ENCODE data around the gene TTC16.

The TTC16 gene

DNA sequence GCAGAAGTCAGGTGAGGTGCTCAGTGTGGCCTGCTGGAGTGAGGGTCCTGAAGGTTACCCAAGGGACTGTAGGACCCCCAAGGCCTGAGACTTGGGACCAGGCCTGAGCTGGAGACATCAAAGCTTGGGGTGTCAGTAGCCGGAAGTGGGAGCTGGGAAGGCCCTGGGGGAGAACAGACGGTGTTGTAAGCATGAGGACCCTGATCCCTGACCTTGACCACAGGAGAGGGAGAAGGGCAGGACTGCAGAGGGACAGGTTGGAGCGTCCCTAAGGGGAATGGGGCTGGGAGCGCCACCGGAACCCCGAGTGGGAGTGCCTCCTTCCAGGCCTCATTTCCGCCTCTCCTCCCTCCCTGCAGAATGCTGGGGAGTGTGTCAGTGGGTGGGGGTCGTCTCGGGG lies 533 bp downstream of the TTC16 start:
- TF ChIP-seq, protein P1, sequence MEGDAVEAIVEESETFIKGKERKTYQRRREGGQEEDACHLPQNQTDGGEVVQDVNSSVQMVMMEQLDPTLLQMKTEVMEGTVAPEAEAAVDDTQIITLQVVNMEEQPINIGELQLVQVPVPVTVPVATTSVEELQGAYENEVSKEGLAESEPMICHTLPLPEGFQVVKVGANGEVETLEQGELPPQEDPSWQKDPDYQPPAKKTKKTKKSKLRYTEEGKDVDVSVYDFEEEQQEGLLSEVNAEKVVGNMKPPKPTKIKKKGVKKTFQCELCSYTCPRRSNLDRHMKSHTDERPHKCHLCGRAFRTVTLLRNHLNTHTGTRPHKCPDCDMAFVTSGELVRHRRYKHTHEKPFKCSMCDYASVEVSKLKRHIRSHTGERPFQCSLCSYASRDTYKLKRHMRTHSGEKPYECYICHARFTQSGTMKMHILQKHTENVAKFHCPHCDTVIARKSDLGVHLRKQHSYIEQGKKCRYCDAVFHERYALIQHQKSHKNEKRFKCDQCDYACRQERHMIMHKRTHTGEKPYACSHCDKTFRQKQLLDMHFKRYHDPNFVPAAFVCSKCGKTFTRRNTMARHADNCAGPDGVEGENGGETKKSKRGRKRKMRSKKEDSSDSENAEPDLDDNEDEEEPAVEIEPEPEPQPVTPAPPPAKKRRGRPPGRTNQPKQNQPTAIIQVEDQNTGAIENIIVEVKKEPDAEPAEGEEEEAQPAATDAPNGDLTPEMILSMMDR (IDR thresholded peaks at IDR 0.05; ENCODE audit: extremely low read depth, insufficient read depth, missing control alignments), result no peak
- in situ Hi-C loops (cut with MboI; ENCODE audit: low pct_unique_long_range_greater_than_20kb, low sequenced_read_pairs, unreplicated experiment), result no loop called here
- DNase-seq (ENCODE audit: low spot score), result no peak

DNA sequence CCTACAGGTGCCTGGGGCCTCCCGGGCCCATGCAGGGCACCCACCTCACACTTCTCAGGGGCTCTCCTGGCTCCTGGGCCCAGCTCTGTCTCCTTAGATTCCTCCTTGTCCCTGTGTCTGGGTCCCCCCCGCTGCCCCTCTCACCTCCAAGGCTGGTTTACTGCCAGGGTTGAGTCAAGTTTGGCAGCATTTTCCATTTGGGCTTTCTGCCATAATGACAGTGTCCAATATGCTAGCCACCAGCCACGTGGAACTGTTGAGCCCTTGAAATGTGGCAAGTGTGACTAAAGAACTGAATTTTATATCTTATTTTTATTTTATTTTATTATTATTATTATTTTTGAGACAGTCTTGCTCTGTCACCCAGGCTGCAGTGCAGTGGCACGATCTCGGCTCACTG lies 1.9 kb downstream of the TTC16 start:
- TF ChIP-seq, protein P1 (IDR thresholded peaks at IDR 0.05; ENCODE audit: extremely low read depth, insufficient read depth, missing control alignments), result no peak
- in situ Hi-C loops (cut with MboI; ENCODE audit: low pct_unique_long_range_greater_than_20kb, low sequenced_read_pairs, unreplicated experiment), result no loop called here
- DNase-seq (ENCODE audit: low spot score), result no peak

DNA sequence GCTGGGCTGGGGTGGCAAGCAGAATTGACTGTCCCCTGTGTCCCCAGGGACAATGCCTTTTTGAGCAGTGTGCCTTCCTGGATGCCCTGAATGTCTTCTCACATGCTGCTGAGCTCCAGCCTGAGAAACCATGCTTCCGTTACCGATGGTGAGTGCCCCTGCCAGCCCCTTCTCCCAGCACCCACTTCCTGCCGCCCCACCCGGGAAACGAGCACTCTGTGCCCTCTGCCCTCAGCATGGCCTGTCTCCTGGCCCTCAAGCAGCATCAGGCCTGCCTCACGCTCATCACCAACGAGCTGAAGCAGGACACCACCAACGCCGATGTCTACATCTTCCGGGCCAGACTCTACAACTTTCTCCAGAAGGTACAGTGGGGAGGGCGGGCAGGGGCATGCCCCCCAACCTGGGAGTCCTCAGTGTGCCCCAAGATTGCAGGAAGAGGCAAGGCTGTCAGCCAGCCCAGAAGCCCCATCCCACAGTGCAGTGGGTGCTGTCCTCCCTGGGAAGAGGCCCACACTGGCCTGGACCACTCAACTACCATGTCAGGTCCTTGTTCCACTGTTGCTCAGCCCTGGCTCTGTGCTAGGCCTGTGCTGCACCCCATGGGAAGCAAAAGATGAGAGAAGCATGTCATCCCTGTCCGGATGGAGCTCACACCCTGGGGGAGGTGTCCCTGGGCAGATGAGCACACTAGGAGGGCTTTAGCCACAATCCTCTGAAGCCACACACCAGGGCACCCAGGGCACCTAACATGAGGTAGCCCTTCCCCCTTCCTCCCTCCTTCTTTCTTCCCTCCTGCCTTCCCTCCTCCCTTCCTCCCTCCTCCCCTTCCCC lies 4.4 kb downstream of the TTC16 start:
- in situ Hi-C loops (cut with MboI; ENCODE audit: low pct_unique_long_range_greater_than_20kb, low sequenced_read_pairs, unreplicated experiment), result no loop called here
- TF ChIP-seq, protein P1 (IDR thresholded peaks at IDR 0.05; ENCODE audit: extremely low read depth, insufficient read depth, missing control alignments), result no peak
- DNase-seq (ENCODE audit: low spot score), result no peak

DNA sequence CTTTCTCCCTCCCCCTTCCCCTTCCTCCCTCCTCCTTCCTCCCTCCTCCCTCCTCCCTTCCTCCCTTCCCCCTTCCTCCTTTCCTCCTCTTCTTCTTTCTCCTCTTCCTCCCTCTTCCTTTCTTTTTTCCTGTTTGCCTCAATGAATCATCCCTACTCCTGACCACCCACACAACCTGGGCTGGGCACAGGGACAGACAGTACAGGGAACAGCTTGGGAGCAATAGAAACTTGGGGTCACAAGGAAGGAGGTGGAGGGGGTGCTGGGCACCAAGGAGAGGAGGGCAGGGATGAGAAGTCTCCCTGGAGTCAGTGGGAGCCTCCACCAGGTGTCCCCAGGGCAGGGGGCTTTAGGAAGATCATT lies 5.0 kb downstream of the TTC16 start:
- TF ChIP-seq, protein P1 (IDR thresholded peaks at IDR 0.05; ENCODE audit: extremely low read depth, insufficient read depth, missing control alignments), result no peak
- DNase-seq (ENCODE audit: low spot score), result no peak
- in situ Hi-C loops (cut with MboI; ENCODE audit: low pct_unique_long_range_greater_than_20kb, low sequenced_read_pairs, unreplicated experiment), result no loop called here

DNA sequence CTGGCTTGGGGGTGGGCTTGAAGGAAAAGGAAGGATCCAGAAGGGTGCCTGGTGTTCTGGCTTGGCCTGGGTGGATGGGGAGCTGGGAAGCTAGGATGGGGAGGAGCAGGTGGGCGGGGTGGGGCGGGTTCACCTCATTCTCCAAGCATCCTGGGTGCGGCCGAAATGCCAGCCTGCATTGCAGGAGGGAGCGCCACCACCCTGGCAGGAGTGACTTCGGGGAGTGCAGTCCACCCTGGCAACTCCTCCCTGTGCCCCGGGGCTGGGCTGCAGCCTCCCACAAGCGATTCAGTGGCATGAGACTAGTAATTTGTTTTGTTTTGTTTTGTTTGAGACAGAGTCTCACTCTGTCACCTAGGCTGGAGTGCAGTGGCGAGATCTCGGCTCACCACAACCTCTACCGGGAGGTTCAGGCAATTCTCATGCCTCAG lies 5.5 kb downstream of the TTC16 start:
- TF ChIP-seq, protein P1 (IDR thresholded peaks at IDR 0.05; ENCODE audit: extremely low read depth, insufficient read depth, missing control alignments), result no peak
- in situ Hi-C loops (cut with MboI; ENCODE audit: low pct_unique_long_range_greater_than_20kb, low sequenced_read_pairs, unreplicated experiment), result no loop called here
- no peak for DNase-seq (ENCODE audit: low spot score)

DNA sequence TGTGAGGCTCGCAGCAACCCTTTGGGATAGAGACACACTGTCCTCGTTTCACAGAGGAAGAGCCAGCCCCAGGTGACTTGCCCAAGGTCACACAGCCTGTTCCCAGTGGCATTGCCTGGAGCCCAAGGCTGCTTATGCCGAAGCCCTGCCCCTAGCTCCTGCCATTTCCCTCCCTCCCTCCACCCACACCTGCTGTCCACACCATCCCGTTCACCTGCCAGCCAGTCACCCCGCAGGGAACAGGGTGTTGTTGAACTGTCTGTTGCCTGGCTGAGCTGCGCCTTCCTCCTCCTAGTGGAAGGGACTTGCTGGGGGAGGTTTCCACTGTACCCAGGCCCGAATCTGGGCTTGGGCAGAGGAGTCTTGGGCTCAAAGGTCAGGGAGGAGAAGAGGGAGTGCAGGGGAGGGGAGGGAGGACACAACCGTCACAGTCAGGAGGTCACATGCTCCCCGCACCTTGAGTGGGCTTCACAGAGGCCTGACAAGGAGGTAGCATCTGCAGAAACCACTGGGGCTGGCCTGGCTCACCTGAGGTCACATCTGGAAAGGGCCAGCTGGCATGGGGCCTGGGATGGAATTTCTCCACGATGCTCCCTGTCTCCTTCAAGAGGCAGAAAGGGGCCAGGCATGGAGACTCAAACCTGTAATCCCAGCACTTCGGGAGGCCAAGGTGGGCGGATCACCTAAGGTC lies 6.3 kb downstream of the TTC16 start:
- in situ Hi-C loops (cut with MboI; ENCODE audit: low pct_unique_long_range_greater_than_20kb, low sequenced_read_pairs, unreplicated experiment), result no loop called here
- no peak for DNase-seq (ENCODE audit: low spot score)
- TF ChIP-seq, protein P1 (IDR thresholded peaks at IDR 0.05; ENCODE audit: extremely low read depth, insufficient read depth, missing control alignments), result no peak
